Middle frontal gyrus (tissue), 1 donor: ENCODE results near the gene BHLHA9.
"Not testable (repeated sequence)": the region's sequence is repeated elsewhere in the genome, so short reads cannot be mapped to it uniquely, and the experiment has no call there.

Experiments used
- DNase-seq: peaks from one replicate; pipeline ENCODE4 v3.0.0-alpha.2; 2015; ENCODE audit warnings: low spot score; ENCODE audit errors: extremely low spot score

Gene BHLHA9

DNA sequence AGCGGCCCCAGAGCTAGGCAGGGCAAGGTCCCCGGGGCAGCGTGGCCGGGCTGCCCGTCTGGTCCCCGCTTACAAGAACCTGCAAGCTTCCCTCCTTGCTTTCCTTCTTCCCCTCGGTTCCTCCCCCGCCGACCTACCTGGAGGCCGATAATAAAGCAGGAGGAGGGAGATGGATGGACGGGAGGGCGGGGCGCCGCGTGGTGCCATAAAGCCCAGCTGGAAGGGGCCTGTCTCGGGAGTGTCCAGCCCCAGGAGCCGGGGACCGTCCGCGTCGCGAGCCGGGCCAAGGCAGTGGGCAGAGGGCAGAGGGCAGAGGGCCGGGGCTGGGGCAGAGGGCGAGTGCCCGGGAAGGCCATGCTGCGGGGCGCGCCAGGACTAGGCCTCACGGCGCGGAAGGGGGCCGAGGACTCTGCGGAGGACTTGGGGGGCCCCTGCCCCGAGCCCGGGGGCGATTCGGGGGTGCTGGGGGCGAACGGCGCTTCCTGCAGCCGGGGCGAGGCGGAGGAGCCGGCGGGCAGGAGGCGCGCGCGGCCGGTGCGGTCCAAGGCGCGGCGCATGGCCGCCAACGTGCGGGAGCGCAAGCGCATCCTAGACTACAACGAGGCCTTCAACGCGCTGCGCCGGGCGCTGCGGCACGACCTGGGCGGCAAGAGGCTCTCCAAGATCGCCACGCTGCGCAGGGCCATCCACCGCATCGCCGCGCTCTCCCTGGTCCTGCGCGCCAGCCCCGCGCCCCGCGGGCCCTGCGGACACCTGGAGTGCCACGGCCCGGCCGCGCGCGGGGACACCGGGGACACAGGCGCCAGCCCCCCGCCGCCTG is at the start of gene BHLHA9:
TSS of gene BHLHA9 (plus strand) at position 235 of the 820 bp plus-strand sequence. CDS start at position 355, 120 bp downstream.
- DNase-seq: no peak

- DNase-seq: no peak
Measured at GRCh38 chr17:1221209-1221608, 49.0 kb upstream of the BHLHA9 start.

- DNase-seq: no peak
Measured at GRCh38 chr17:1222321-1222720, 47.9 kb upstream of the BHLHA9 start.

- no peak for DNase-seq
Measured at GRCh38 chr17:1223662-1224061, 46.6 kb upstream of the BHLHA9 start.

DNA sequence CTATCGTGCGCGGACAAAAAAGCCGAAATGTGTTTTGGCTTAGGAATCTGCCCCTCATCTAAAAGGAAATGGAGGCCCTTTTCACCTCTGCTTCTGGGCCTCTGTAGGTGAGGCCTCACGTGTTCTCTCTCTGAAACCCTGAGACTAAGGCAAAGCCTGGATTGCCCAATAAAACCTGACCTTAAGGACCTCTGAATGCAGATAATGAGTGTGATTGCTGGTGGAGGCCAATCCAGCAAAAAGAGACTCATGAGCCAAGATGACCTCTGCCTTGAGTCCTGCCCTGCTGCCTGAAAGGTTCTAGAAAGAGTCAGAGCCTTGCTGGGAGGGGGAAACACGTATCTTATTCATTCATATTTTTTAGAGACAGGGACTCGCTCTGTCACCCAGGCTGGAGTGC is 45.9 kb upstream of the BHLHA9 start:
- no peak for DNase-seq

GRCh38 chr17:1226308-1226707 is 43.9 kb upstream of the BHLHA9 start:
- DNase-seq: no peak

GRCh38 chr17:1227365-1227764 is 42.9 kb upstream of the BHLHA9 start:
- DNase-seq: no peak

DNA sequence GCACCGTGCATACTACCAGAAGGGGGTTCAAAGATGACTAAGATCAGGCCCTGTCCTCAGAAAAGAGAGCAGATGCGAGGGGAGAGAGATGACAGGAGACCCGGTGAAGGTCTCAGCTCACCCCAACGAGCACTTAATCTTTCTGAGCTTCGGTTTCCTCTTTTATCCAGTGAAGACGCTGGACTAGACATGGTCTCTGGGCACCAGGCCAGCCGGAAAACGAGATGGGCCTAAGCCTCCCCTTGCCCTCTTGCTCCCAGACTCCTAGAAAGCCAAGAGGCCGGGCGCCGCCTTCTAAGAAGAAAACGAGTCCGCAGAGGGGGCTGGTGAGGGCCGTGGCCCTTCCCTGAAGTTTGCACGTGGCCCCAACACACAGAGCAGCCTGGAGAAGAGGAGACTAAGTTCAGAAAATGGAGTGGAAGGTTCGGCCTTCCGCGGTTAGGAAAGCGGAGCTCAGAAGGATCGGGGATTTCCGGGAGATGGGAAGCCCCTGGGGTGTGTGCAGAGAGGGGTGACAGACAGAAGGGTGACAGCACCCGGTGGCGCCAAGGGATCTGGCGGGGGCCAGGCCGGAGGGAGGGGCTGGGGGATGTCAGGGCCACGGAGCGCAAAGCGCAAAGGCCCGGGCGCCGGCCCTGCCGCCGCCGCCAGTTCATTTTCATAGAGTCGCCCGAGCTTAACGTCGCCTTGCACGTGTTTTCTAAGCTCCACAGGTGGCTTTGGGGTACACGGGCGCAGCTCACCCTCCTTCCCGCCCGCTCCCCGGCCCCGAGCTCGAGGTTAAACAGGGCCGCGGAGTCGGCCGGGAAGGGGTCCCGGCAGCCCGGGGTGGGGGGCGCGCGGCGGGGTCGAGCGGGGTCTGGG is 42.1 kb upstream of the BHLHA9 start:
- DNase-seq: no peak

- no peak for DNase-seq
Measured at GRCh38 chr17:1228781-1229348, 41.4 kb upstream of the BHLHA9 start.

DNA sequence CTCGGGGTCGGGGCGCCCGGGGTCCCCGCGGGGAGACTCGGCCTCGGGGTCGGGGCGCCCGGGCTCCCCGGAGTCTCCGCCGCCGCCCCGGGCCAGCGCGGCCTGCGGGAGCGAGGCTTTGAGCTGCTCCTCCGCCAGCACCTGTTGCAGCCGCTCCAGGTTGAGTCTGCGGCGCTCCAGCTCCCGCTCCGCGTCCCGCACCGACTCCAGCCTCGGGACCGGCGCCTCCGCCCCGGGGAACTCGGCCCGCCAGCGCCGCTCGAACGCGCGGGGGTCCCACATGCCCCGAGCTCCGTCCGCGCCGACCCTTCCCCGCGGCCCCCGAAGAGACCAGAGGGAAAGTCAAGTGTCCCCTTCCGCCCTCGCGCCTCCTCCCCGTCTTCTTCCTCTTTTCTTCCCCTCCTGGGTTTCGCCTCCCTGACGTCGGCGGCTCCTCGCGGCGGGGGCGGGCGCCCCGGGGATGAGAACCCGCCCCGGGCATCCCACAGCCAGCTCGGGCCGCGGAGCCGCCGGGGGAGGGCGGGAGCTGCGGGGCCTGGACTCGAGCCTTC is 40.8 kb upstream of the BHLHA9 start:
- DNase-seq: no peak

- DNase-seq: no peak
Measured at GRCh38 chr17:1229900-1230501, 40.2 kb upstream of the BHLHA9 start.

DNA sequence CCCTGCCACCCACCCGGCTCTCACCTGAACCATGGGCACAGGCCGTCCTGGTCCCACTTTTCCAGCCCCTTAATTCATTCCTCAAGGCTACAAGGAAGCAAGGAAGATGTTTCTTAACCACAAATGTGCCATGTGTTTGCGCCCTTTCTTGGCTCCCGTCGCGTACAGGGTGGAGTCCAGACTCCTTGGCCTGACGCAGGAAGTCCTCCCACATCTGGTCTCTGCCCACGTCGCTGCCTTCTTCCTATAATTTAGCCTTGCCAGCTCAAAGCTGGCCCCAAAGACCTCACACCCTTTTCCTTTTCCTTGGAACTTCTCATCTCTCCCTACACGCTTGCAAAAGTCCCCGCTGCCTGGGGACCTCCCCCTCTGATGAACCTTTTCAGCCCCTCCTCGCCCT is 38.8 kb upstream of the BHLHA9 start:
- no peak for DNase-seq

GRCh38 chr17:1232331-1232730 is 37.9 kb upstream of the BHLHA9 start:
- DNase-seq: no peak

DNA sequence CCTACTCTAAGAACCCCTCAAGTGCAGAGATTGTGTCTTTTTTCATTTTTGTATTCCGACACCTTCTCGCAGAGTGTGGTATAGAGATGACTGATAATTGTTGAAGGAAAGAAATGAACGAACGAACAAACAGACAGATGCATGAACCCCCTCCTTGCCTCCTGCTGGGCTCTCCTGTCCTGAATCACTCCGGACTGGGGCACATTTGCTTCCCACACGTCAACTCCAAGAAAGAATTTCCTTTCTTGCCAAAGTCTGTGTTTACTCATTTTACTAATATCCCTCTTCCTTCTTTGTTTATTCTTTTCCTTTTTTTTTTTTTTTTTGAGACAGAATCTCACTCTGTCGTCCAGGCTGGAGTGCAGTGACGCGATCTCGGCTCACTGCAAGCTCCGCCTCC is 37.5 kb upstream of the BHLHA9 start:
- no peak for DNase-seq

GRCh38 chr17:1234455-1234854 is 35.8 kb upstream of the BHLHA9 start:
- no peak for DNase-seq

- DNase-seq: no peak
Measured at GRCh38 chr17:1237471-1237870, 32.8 kb upstream of the BHLHA9 start.

DNA sequence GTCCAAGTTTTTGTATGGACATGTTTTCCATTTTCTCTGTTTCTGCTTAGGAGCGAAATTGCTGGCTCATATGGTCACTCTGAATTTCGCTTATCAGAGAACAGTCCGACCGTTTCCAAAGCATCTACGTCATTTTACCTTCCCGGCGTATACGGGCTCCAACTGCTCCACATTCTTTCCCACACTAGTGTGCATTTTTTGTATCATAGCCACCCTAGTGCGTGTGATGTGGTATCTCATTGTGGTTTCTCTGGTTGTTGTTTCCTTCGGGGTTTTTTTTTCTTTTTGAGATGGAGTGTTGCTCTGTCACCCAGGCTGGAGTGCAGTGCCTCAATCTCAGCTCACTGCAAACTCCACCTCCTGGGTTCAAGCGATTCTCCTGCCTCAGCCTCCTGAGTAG is 31.0 kb upstream of the BHLHA9 start:
- DNase-seq: no peak

DNA sequence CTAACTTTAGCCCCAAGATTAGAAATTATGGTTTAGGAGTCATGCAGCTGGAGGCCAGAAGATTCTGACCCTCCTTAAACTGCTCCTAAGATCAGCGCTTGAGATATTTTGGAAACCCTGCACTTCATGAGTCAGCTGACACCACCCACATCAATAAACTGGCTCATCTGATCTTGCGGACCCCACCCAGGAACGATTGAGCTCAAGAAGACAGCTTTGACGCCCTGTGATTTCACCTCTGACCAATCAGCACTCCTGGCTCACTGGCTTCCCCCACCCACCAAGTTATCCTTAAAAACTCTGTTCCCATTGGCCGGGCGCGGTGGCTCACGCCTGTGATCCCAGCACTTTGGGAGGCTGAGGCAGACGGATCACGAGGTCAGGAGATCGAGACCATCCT is 29.8 kb upstream of the BHLHA9 start:
- not testable (repeated sequence) for DNase-seq

GRCh38 chr17:1241929-1242328 is 28.3 kb upstream of the BHLHA9 start:
- no peak for DNase-seq

- no peak for DNase-seq
Measured at GRCh38 chr17:1244606-1245012, 25.6 kb upstream of the BHLHA9 start.

GRCh38 chr17:1251866-1252608 is 18.2 kb upstream of the BHLHA9 start:
- DNase-seq: no peak
